Naive thymus-derived CD4-positive, alpha-beta T cell (primary cell): ENCODE results near the gene STX3. TPM values are rescaled to one million over a fixed set of nuclear protein-coding genes. Genes with fewer than 3 reads are reported as not detected.

Source experiments
- ATAC-seq: fragments of 150-1000 bp; cut with Tn5 transposase; 2 replicates; pipeline ENCODE4 v1.10.0; 2021; ENCODE audit warnings: mild to moderate bottlenecking, moderate library complexity
- CTCF ChIA-PET: fragments of 350-600 bp; sonication (Branson Sonifier 250); formaldehyde crosslinking; loops from one replicate; lab custom pipeline; 2021; ENCODE audit warnings: antibody characterized with exemption; lab: Charles Lee
- POLR2A ChIA-PET: fragments of 350-600 bp; sonication (Branson Sonifier 250); formaldehyde crosslinking; loops from one replicate; lab custom pipeline; 2021; ENCODE audit warnings: antibody characterized with exemption, inconsistent platforms; lab: Charles Lee
- DNase-seq, 9 donors: peaks; one replicate each; pipeline versions ENCODE4 v3.0.0 to v3.0.0-alpha.2; 2020 to 2022; ENCODE audit warnings: mixed read lengths in 1 of 9
- H3K27ac ChIP-seq: one replicate; pipeline ENCODE4 v1.7.0; 2013; ENCODE audit warnings: mild to moderate bottlenecking, low read depth, low read length, moderate library complexity
- H3K27me3 ChIP-seq, 2 donors: one replicate each; pipeline ENCODE4 v1.7.0; 2013; ENCODE audit warnings: low read length in 2 of 2, mild to moderate bottlenecking in 2 of 2, moderate library complexity in 2 of 2; ENCODE audit not compliant: control insufficient read depth in 2 of 2, insufficient read depth in 2 of 2
- H3K36me3 ChIP-seq, 3 experiments: 1 replicate in 2 of 3; 2 replicates in 1 of 3; pipeline ENCODE4 v1.7.0; 2013; ENCODE audit warnings: low read length in 3 of 3, mild to moderate bottlenecking in 3 of 3, moderate library complexity in 1 of 3; ENCODE audit not compliant: insufficient read depth in 3 of 3, control insufficient read depth in 2 of 3
- H3K4me1 ChIP-seq, 2 donors: one replicate each; pipeline ENCODE4 v1.7.0; 2013; ENCODE audit warnings: low read length in 2 of 2, mild to moderate bottlenecking in 2 of 2, moderate library complexity in 1 of 2; ENCODE audit not compliant: control insufficient read depth in 2 of 2, insufficient read depth in 2 of 2
- H3K4me3 ChIP-seq: 2 replicates; pipeline ENCODE4 v1.7.0; 2013; ENCODE audit warnings: mild to moderate bottlenecking, low read length
- H3K9me3 ChIP-seq, 3 experiments: 1 replicate in 2 of 3; 2 replicates in 1 of 3; pipeline ENCODE4 v1.7.0; 2013; ENCODE audit warnings: low read length in 3 of 3; ENCODE audit not compliant: control insufficient read depth in 2 of 3
- H3K27ac Mint-ChIP-seq, 9 donors: one replicate each; pipeline ENCODE4 v1.8.0; 2020 to 2022; ENCODE audit warnings: mixed read lengths in 9 of 9, mild to moderate bottlenecking in 8 of 9, moderate library complexity in 5 of 9, inconsistent platforms in 2 of 9
- H3K27me3 Mint-ChIP-seq, 5 donors: one replicate each; pipeline ENCODE4 v1.8.0; 2021 to 2022; ENCODE audit warnings: mixed read lengths in 5 of 5, mild to moderate bottlenecking in 1 of 5
- H3K36me3 Mint-ChIP-seq, 5 donors: one replicate each; pipeline ENCODE4 v1.8.0; 2020 to 2022; ENCODE audit warnings: mixed read lengths in 5 of 5, mild to moderate bottlenecking in 3 of 5, inconsistent platforms in 1 of 5
- H3K4me1 Mint-ChIP-seq, 7 donors: one replicate each; pipeline ENCODE4 v1.8.0; 2020 to 2022; ENCODE audit warnings: mixed read lengths in 7 of 7, mild to moderate bottlenecking in 3 of 7, inconsistent platforms in 1 of 7
- H3K4me3 Mint-ChIP-seq, 10 donors: one replicate each; pipeline ENCODE4 v1.8.0; 2020 to 2022; ENCODE audit warnings: mild to moderate bottlenecking in 10 of 10, mixed read lengths in 10 of 10, moderate library complexity in 6 of 10, inconsistent platforms in 2 of 10
- H3K9me3 Mint-ChIP-seq, 11 donors: one replicate each; pipeline ENCODE4 v1.8.0; 2020 to 2022; ENCODE audit warnings: mixed read lengths in 11 of 11, mild to moderate bottlenecking in 4 of 11, inconsistent platforms in 1 of 11, moderate library complexity in 1 of 11
- intact Hi-C, 2 donors: fragments of 100-400 bp; cut with micrococcal nuclease; formaldehyde crosslinking; loops; one replicate each; pipeline ENCODE4 v1.15.1; 2023
- polyA plus RNA-seq, 2 donors: library from polyadenylated mRNA; unstranded; fragments of 300-500 nt; fragmentation: Illumina TruSeq; gene quantifications; one replicate each; pipeline ENCODE4 v1.2.3, GENCODE V29; 2021
- total RNA-seq, 6 experiments: library from RNA in 5 of 6; stranded (reverse) in 5 of 6; gene quantifications; 1 replicate in 5 of 6; 2 replicates in 1 of 6; pipeline ENCODE4 v1.2.3 and lab custom pipeline; 2021 to 2026

STX3 gene
- total and polyA plus RNA-seq, 7 experiments from 2014 or later = 3.5 to 67.4 (median 10.7) TPM

DNA sequence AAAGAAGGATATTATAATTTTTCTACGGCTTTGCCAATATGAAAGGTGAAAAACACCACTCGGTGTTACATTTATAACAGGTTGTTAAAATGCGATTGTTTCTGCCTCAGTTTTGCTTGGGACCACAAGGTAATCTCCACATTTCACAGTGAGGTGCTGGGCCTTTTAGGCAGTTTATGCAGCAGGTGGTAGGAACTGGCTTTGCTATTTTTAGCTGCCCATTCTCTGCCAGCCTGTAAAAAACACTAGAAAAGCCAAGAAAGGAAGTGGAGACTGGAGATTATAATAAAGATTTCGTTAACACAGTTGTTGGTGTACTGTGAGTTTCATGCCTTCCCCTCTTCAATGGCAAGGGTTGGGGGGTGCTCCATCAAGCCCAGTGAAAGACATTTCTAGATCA lies 63.4 kb downstream of the STX3 start:
- no peak for DNase-seq
- intact Hi-C loops = loop anchor here in 1 of 2 donors (10.0 kb wide), 1 partner anchor 674 kb away; the partner anchor contains the start of gene FAM111A
- H3K36me3 Mint-ChIP-seq = no peaks in the 10 kb centered on the region
- H3K27me3 Mint-ChIP-seq = peaks cover 0 to 7% (median 0%) of the 10 kb centered on the region in 5 donors
- ATAC-seq = no peak
- ChIA-PET CTCF (interaction anchor here (0.6 kb wide), 1 partner anchor 25 kb away, joined by 6 read pairs; no protein-coding TSS in a partner anchor), POLR2A (no interaction called here)
- H3K4me1 ChIP-seq = peaks cover 0 to 4% of the 10 kb centered on the region in 2 donors
- H3K27me3 ChIP-seq = no peaks in the 10 kb centered on the region
- no peaks in the 10 kb centered on the region for H3K9me3 ChIP-seq
- H3K4me1 Mint-ChIP-seq = peaks cover 9 to 21% (median 15%) of the 10 kb centered on the region in 7 donors
- H3K9me3 Mint-ChIP-seq = no peaks in the 10 kb centered on the region
- H3K27ac Mint-ChIP-seq = peak overlapping the region in 3 of 9 donors; percentile 10 to 37 (median 18)
- no peaks in the 10 kb centered on the region for H3K36me3 ChIP-seq
- H3K4me3 Mint-ChIP-seq = no peak overlapping the region
- no peak overlapping the region for H3K4me3 ChIP-seq
- H3K27ac ChIP-seq = no peak overlapping the region

- intact Hi-C loops = loop anchor here (1.0 kb wide), 3 partner anchors 96 to 370 kb away; no protein-coding TSS in a partner anchor
- H3K27ac ChIP-seq = no peak overlapping the region
- no peaks in the 10 kb centered on the region for H3K9me3 ChIP-seq
- CTCF ChIA-PET = no interaction called here
- POLR2A ChIA-PET = no interaction called here
- Mint-ChIP-seq H3K4me3 (peak overlapping the region in 1 of 10 donors; percentile 20), H3K27me3 (peaks cover 0 to 10% (median 0%) of the 10 kb centered on the region in 5 donors), H3K9me3 (no peaks in the 10 kb centered on the region), H3K27ac (no peak overlapping the region), H3K36me3 (no peaks in the 10 kb centered on the region), H3K4me1 (peaks cover 4 to 15% (median 12%) of the 10 kb centered on the region in 7 donors)
- peaks cover 0 to 4% of the 10 kb centered on the region in 2 donors for H3K4me1 ChIP-seq
- H3K4me3 ChIP-seq = no peak overlapping the region
- ATAC-seq = peak; percentile 86
- no peaks in the 10 kb centered on the region for H3K27me3 ChIP-seq
- no peaks in the 10 kb centered on the region for H3K36me3 ChIP-seq
- peak in 3 of 9 donors; percentile 12 to 32 (median 17) for DNase-seq
Observed at GRCh38 chr11:59822989-59823566, 67.9 kb downstream of the STX3 start.

- Mint-ChIP-seq H3K27ac (no peak overlapping the region), H3K36me3 (no peaks in the 10 kb centered on the region), H3K4me1 (no peaks in the 10 kb centered on the region), H3K4me3 (no peak overlapping the region), H3K9me3 (no peaks in the 10 kb centered on the region), H3K27me3 (peaks cover 0 to 10% (median 4%) of the 10 kb centered on the region in 5 donors)
- ChIA-PET POLR2A (no interaction called here), CTCF (no interaction called here)
- DNase-seq (no peak), ATAC-seq (no peak)
- Histone ChIP-seq H3K9me3 (no peaks in the 10 kb centered on the region), H3K4me3 (no peak overlapping the region), H3K27ac (no peak overlapping the region), H3K27me3 (no peaks in the 10 kb centered on the region), H3K4me1 (no peaks in the 10 kb centered on the region), H3K36me3 (no peaks in the 10 kb centered on the region)
- intact Hi-C loops = no loop called here
Observed at GRCh38 chr11:59829358-59829757, 74.2 kb downstream of the STX3 start.

DNA sequence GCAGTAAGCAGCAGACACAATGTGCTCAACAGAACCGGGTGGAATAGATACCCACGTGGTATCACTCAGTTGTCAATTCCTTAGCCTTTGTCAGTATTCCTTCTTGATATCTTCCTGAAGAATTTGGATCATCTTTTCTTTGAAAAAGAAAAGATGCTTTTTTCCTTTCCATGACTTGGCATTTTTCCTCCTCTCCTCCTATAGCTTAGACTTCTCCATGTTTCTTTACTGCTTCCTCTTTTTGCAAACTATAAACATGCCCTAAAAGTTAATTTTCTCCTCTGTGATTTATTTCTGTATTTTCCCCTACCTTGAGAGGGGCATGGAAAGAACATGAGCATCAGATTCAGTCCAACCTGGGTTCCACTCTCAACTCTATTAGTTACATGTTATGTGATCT lies 78.4 kb downstream of the STX3 start:
- Histone ChIP-seq H3K9me3 (no peaks in the 10 kb centered on the region), H3K4me3 (no peak overlapping the region), H3K27ac (no peak overlapping the region), H3K4me1 (no peaks in the 10 kb centered on the region), H3K36me3 (no peaks in the 10 kb centered on the region), H3K27me3 (no peaks in the 10 kb centered on the region)
- no peaks in the 10 kb centered on the region for H3K36me3 Mint-ChIP-seq
- ChIA-PET CTCF (no interaction called here), POLR2A (no interaction called here)
- no peaks in the 10 kb centered on the region for H3K9me3 Mint-ChIP-seq
- H3K27me3 Mint-ChIP-seq = peaks cover 0 to 10% (median 7%) of the 10 kb centered on the region in 5 donors
- H3K27ac Mint-ChIP-seq = no peak overlapping the region
- intact Hi-C loops = no loop called here
- DNase-seq (no peak), ATAC-seq (no peak)
- no peak overlapping the region for H3K4me3 Mint-ChIP-seq
- H3K4me1 Mint-ChIP-seq = no peaks in the 10 kb centered on the region

- Histone ChIP-seq H3K27me3 (no peaks in the 10 kb centered on the region), H3K4me1 (no peaks in the 10 kb centered on the region), H3K4me3 (no peak overlapping the region), H3K9me3 (no peaks in the 10 kb centered on the region), H3K27ac (no peak overlapping the region), H3K36me3 (no peaks in the 10 kb centered on the region)
- Mint-ChIP-seq H3K27me3 (peaks cover 3 to 14% (median 9%) of the 10 kb centered on the region in 5 donors), H3K27ac (no peak overlapping the region), H3K4me3 (no peak overlapping the region), H3K36me3 (no peaks in the 10 kb centered on the region), H3K4me1 (no peaks in the 10 kb centered on the region), H3K9me3 (no peaks in the 10 kb centered on the region)
- ChIA-PET POLR2A (no interaction called here), CTCF (no interaction called here)
- DNase-seq (no peak), ATAC-seq (no peak)
- intact Hi-C loops = no loop called here
Observed at GRCh38 chr11:59839615-59840014, 84.4 kb downstream of the STX3 start.

- H3K36me3 Mint-ChIP-seq = no peaks in the 10 kb centered on the region
- Histone ChIP-seq H3K36me3 (no peaks in the 10 kb centered on the region), H3K27ac (no peak overlapping the region), H3K27me3 (no peaks in the 10 kb centered on the region), H3K4me1 (no peaks in the 10 kb centered on the region), H3K9me3 (no peaks in the 10 kb centered on the region), H3K4me3 (no peak overlapping the region)
- H3K4me3 Mint-ChIP-seq = no peak overlapping the region
- intact Hi-C loops = no loop called here
- CTCF ChIA-PET = no interaction called here
- no peaks in the 10 kb centered on the region for H3K9me3 Mint-ChIP-seq
- H3K27me3 Mint-ChIP-seq = peaks cover 3 to 14% (median 9%) of the 10 kb centered on the region in 5 donors
- POLR2A ChIA-PET = no interaction called here
- no peak for ATAC-seq
- no peak overlapping the region for H3K27ac Mint-ChIP-seq
- no peak for DNase-seq
- no peaks in the 10 kb centered on the region for H3K4me1 Mint-ChIP-seq
Observed at GRCh38 chr11:59841514-59841913, 86.3 kb downstream of the STX3 start.

GRCh38 chr11:59842316-59842715 lies 87.1 kb downstream of the STX3 start:
- Mint-ChIP-seq H3K36me3 (no peaks in the 10 kb centered on the region), H3K4me1 (no peaks in the 10 kb centered on the region), H3K9me3 (peaks cover 0 to under 1% (median 0%) of the 10 kb centered on the region in 11 donors), H3K27ac (no peak overlapping the region), H3K27me3 (peaks cover 0 to 14% (median 9%) of the 10 kb centered on the region in 5 donors), H3K4me3 (no peak overlapping the region)
- no peak for DNase-seq
- POLR2A ChIA-PET = no interaction called here
- ATAC-seq = no peak
- Histone ChIP-seq H3K36me3 (no peaks in the 10 kb centered on the region), H3K27ac (no peak overlapping the region), H3K27me3 (no peaks in the 10 kb centered on the region), H3K4me3 (no peak overlapping the region), H3K4me1 (no peaks in the 10 kb centered on the region), H3K9me3 (no peaks in the 10 kb centered on the region)
- intact Hi-C loops = no loop called here
- CTCF ChIA-PET = no interaction called here
